AG10803 (cell line): ENCODE measurements around the gene AMH.

Experiments
- DNase-seq: peaks from one replicate; pipeline ENCODE4 v3.0.0; 2010; ENCODE audit warnings: low read depth
- H3K4me3 ChIP-seq: 2 replicates; pipeline ENCODE4 v1.5.1; 2011; ENCODE audit warnings: mild to moderate bottlenecking, low read length, control low read depth
- CTCF ChIP-seq: conservative IDR thresholded peaks from 2 replicates; pipeline ENCODE4 v1.5.1; 2011; ENCODE audit warnings: mild to moderate bottlenecking, low read length, control low read depth, inconsistent platforms

Gene AMH

GRCh38 chr19:2232286-2233151 lies 16.6 kb upstream of the AMH start:
- no peak overlapping the region for H3K4me3 ChIP-seq
- no peak for DNase-seq
- no peak for TF ChIP-seq CTCF

GRCh38 chr19:2233601-2234280 lies 15.4 kb upstream of the AMH start:
- H3K4me3 ChIP-seq, result no peak overlapping the region
- TF ChIP-seq CTCF, result no peak
- no peak for DNase-seq

GRCh38 chr19:2234996-2235380 lies 14.1 kb upstream of the AMH start:
- DNase-seq, result no peak
- peak overlapping the region; percentile 77 for H3K4me3 ChIP-seq
- TF ChIP-seq CTCF, result no peak

- no peak for TF ChIP-seq CTCF
- DNase-seq, result no peak
- peak overlapping the region; percentile 77 for H3K4me3 ChIP-seq
Measured at GRCh38 chr19:2235381-2236063, 13.6 kb upstream of the AMH start.

- DNase-seq, result no peak
- no peak for TF ChIP-seq CTCF
- H3K4me3 ChIP-seq, result peak overlapping the region; percentile 77
Measured at GRCh38 chr19:2236064-2236313, 13.1 kb upstream of the AMH start.

GRCh38 chr19:2236314-2237050 lies 12.6 kb upstream of the AMH start, which contains the start of the genes PLEKHJ1 and SF3A2:
Gene PLEKHJ1 (minus strand): TSS chr19:2236329. CDS start chr19:2236248, 81 bp downstream.
Gene SF3A2 (plus strand): TSS chr19:2236824. CDS start chr19:2243419, 6,595 bp downstream.
- peak within 1 kb of the TSS; percentile 84 for H3K4me3 ChIP-seq
- DNase-seq, result peak; percentile 95
- TF ChIP-seq CTCF, result peak; percentile 77
